Glomerular endothelial cell (primary cell): ENCODE results near the gene ZNF480. TPM values are rescaled to one million over a fixed set of nuclear protein-coding genes. Genes with fewer than 3 reads are reported as not detected.
"Not testable (repeated sequence)": the region's sequence is repeated elsewhere in the genome, so short reads cannot be mapped to it uniquely, and the experiment has no call there.

Source experiments
- DNase-seq: peaks from one replicate; pipeline ENCODE4 v3.0.0-alpha.2; 2011; ENCODE audit warnings: low read depth, low spot score; ENCODE audit errors: extremely low read depth
- total RNA-seq: library from RNA; depleted of rRNA; stranded (reverse); fragments of >200 nt; gene quantifications from 2 replicates; pipeline ENCODE4 v1.2.3, GENCODE V29; 2015

ZNF480 gene
- 4.0 and 6.4 TPM in 2 replicates for total RNA-seq

DNA sequence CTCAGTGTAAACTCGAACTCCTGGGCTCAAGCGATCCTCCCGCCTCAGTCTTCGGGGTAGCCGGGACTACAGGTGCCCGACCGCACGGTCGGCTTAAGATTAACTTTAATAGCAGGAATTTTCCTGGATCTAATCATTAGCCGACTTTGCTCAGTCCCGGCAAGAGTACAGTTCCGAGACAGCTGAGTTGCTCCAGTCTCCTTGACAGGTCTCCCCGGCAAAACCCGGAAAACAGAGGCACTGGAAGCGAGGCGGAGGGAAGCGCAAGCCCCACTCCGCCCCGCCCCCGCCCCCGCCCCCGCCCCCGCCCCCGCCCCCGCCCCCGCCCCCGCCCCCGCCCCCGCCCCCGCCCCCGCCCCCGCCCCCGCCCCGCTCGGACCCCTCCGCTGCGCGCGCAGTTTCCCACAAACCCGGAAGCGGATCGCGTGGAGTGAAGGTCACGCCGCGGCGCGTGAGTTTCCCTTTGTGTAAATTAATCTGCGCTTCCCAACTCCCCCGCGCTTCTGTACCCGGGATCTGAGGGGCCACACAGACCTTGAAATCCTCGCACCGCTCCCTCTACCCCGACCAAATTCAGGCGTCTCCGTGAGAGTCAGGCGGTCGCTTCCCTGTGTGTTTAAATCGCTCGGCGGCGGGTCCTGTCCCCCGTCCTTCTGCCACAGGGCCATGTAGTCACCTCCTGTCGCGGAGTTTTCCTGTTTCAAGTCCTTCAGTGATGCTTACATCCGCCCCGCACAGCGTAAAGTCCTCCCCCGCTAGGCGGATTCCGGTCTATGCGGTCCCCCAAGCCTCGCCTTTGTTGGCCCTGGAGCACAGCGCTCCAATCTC, at the start of gene ZNF480:
TSS of gene ZNF480 (plus strand) at position 397 of the 828 bp plus-strand sequence. CDS start 3,244 bp downstream, outside the sequence.
- peak; percentile 23 for DNase-seq

DNA sequence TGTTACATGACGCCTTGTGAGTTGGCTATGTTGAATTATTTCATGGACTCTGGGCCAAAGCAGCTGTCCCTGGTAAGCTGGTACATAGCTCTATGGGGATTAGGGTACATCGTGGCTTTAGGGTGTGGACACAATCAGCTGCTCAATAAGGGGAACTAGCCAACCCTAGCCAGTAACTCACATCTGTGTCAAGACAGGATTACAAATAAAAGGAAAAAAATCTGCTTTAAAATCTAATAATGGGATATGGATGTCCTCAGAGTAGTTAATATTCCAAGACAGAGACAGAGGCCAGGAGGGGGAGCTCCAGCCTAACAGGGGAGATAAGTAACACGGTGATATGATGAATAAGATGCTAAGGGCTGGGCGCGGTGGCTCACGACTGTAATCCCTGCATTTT, 48.7 kb upstream of the ZNF480 start:
- no peak for DNase-seq

DNA sequence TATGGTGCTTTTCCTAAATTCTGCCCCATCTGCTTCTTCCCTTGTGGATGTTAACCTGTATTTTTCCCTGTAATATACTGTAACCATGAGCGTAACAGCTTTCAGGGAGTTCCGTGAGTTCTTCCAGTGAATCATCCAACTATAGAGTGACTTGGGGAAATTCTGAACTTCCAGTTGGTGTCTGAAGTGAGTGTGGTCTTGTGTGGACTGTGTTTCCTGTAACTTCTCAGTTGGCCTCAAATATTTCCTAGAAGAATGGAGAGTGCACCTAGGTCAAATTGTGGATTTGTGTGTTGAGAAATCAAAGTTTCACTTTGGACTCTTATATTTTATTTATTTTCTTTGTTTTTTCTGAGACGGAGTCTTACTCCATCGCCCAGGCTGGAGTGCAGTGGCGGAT, 38.5 kb upstream of the ZNF480 start:
- DNase-seq, result no peak

DNA sequence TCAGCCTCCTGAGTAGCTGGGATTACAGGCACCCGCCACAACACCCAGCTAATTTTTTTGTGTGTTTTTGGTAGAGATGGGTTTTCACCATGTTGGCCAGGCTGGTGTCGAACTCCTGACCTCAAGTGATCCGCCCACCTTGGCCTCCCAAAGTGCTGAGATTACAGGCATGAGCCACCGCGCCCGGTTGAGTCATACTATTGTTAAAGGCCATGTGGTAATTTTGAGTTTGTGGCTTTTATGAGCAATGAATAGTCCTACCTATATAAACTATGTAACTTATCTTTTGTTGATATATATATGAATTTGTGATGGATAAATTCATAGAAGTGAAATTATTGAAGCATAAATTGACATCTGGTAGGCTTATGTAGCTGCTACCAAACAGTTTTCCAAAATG, 31.4 kb upstream of the ZNF480 start:
- DNase-seq, result not testable (repeated sequence)

DNA sequence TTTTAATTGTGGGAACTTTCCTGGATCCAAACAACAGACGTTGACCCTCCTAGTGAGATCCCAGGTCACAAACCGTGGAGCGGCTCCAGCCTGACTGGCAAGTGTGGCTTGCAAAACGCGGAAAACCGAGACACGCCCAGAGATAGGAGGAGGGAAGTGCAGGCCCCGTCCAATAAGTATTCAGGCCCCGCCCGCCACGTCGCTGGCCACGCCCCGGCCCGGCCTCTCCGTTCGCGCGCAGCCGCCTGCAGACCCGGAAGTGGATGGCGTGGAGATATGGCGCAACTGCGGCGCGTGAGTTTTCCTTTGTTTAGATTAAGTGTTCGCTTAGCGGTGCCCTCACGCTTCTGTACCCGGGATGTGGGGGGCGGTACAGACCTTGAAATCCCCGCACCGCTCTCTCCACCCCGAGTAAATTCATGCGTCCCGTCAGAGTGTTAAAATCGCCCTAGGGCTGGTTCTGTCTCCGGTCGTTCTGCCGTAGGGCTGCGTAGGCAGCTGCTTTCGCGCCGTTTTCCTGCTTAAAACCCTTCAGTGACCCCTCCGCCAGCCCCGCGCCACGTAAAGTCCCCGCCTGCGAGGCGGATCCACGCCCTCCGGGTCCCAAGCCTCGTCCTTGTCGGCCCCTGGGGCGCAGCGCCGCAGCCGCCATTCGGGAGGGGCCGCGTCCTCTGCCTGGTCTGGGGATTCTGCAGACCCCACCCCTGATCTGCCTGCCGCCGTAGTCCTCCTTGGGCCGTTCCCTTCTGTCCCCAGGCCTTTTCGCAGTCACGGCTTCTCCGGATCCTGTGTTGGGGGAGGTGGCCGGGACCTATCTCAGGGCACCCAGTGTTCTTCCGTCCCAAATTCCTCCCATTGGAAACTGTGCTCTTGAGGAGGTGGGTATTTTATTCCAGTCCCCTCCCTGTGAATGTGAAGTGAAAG, 27.4 kb upstream of the ZNF480 start, which contains the start of gene ZNF766:
TSS of gene ZNF766 (plus strand) at position 250 of the 924 bp plus-strand sequence. CDS start at position 277, 27 bp downstream.
- peak; percentile 52 for DNase-seq

DNA sequence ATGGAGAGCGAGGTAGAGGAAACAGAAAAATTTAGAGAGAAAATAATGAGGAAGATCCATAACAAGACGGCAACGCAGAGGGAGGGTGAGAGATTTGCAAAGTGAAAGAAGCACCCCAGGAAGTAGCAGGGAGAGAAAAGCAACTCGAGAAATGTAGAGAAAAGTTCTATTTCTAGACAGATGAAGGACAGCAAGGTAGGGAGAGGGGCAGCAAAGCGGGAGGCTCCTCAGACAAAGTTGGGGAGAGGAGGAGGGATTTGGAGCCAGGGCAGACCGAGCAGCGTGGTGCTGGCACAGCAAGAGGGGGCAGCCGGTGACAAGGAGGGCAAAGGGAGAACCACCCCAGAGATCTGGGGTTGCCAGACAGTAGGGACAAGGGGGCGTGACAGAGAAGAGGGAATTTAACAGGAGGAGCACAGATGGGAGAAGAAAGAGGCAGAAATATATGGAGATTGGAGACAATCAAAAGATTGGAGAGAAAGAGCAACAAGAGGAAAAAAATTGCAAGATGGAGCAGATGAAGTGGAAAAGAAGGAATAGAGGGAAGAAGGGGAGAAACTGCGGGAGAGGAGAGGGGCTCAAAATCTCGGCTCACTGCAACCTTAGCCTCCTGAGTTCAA, 26.6 kb upstream of the ZNF480 start:
- DNase-seq, result no peak

DNA sequence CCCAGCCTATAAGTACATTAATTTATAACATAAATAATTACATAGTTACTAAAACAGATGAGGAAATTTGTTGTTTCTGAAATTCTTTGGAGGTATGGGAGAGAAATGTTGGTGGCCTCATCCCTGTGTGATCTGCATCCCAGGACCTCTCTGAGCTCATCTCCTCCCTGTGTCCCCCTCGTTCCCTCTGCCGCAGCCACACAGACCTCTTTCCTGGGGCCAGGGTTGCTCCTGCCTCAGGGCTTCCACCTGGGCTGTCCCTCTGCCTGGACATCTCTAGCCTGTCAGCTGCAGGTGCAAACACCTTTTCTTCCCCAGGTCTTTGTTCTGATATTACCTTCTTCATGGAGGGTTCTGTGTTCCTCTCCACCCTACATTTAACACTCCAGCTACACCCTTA, 23.7 kb upstream of the ZNF480 start:
- DNase-seq, result no peak

DNA sequence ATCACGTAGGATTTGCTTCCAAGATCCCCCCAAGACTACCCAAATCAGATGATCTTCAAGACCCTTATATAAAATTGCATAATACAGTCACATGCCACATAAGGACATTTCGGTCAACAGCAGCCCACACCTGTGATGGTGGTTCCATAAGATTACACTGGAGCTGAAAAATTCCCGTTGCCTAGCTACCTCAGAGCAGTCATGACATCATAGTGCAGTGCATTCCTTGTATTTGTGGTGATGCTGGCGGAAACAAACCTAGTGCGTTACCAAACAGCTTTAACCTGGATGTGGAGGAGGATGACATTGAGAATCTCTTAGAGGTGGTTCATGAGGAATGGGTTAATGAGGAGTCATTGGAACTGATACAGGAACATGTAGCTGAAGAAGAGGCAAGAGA, 22.8 kb upstream of the ZNF480 start:
- DNase-seq, result no peak

DNA sequence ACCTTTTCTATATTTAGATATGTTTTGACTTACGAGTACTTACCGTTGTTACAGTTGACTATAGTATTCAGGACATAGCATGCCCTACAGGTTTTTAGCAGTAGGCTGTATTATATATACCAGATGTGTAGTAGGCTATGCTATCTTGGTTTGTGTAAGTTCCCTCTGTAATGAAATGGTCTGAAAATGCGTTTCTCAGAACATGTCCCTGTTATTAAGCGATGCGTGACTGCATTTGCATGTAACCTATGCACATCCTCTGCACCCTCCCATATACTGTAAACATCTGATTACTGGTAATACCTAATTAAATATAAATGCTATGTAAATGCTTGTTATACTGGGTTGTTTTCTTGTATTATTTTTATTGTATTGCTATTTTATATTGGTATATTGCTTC, 21.0 kb upstream of the ZNF480 start:
- no peak for DNase-seq

DNA sequence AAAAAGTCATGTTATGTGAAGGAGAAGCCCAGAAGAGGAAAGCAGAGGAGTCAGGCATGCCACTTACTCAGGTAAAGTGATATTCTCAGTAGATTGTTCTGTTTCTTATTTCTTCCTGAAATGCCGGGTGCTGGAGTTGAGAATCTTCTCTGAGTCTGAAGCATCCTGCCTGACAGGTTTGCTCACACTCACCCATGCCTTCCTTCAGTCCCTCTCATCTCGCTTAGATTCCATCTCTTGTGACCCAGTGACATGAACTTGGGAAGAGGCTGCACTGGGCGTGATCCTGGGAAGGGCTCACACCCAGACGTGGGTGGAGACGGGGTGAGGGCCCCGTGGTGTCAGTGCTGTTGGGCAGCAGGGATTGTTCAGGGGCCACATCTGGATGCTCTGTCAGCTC, 19.5 kb upstream of the ZNF480 start:
- no peak for DNase-seq

DNA sequence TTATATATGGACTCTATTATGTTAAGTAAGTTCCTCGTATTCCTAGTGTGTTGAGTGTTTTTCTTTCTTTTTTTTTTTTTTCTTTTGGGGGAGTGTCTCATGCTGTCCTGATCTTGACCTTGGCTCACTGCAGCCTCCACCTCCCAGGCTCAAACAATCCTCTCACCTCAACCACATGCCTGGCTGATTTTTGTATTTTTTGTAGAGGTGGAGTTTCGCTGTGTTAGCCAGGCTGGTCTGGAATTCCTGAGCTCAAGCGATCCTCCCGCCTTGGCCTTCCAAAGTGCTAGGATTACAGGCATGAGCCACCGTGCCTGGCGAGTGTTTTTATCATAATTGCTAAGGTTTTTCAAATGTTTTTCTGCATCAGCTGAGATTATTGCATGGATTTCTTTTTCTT, 10.7 kb upstream of the ZNF480 start:
- no peak for DNase-seq

DNA sequence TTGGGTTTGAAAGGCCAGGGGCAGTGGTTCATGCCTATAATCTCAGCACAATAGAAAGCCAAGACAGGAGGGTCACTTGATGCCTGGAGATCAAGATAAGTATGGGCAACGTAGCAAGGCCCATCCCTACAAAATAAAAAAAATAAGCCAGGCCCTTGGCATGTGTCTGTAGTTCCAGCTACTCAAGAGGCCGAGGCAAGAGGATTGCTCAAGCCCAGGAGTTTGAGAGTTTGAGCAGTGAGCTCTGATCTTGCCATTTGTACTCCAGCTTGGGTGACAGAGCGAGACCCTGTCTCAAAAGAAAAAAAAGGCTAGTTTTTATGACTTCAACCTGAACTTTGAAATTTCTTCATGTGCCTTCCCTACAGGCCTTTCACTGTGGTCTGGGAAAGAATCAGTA, 5.2 kb upstream of the ZNF480 start:
- no peak for DNase-seq

DNA sequence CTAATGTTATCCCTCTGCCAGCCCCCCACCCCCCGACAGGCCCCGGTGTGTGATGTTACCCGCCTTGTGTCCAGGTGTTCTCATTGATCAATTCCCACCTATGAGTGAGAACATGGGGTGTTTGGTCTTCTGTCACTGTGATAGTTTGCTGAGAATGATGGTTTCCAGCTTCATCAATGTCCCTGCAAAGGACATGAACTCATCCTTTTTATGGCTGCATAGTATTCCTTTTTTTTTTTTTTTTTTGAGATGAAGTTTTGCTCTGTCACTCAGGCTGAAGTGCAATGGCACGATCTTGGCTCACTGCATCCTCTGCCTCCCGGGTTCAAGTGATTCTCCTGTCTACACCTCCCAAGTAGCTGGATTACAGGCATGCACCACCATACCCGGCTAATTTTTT, 4.0 kb upstream of the ZNF480 start:
- DNase-seq, result not testable (repeated sequence)

DNA sequence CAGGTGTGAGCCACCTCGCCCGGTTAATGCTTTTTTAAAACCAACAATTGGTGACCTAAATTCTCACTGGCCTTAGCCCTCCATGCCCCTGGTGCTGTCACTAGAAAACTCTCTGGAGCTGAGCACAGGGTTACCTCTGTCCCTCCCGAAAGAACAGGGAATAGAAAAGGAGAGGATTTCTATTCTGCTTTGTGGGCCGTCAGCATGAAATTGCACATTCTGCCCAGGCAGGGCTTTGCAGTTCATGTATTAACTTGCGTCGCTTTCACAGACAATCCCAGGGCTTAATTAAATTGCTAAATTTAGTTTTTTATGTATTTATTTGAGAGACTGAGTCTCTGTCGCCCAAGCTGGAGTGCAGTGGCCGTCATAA, 583 bp upstream of the ZNF480 start:
- no peak for DNase-seq

DNA sequence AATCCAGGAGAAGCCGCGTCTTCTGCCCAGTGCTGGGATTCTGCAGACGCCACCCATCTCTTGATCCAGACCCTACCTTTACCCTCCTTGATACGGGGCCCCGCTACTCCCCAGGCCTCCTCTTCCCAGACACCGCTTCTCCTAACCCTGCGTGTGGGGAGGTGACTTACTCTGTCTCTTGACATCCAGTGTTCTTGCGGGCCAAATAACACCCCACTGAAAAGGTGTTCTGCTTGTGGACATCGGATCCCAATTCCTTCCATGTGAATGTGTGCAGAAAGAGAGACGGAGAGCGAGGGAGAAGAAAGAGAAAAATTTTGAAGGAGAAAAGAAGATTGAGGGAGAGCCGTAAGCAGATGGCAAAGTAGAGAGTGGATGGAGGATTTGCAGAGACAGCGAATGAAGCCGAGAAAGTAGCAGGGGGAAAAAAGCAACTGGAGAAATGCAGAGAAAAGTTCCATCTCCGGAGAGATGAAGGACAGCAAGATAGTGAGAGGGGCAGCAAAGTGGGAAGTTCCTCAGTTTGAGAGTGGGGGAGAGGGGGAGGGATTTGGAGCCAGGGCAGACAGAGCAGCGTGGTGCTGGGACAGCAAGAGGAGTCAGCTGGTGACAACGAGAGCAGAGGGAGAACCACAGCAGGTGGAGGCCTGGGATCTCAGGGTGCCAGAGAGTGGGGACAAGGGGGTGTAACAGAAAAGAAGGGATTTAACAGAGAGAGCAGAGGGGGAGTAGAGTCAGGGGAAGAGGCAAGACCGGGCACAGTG, 814 bp downstream of the ZNF480 start:
- no peak for DNase-seq

DNA sequence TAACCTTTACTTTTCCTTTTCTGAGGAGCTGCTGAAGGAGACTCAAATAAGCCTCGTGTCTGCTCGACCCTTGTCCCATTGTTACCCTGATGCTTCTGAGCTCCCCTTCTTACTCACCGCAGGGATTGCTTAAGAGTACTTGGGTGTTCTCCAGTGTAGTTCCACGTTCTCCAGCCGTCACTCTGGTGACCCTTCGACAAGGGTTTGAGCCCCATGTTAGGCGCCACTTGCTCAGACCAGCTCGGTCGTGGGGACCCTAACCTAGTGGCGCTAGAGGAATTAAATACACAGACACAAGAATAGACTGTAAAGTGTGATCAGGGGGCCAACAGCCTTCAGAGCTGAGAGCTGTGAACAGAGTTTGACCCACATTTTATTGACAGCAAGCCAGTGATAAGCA, 10.3 kb downstream of the ZNF480 start:
- no peak for DNase-seq

DNA sequence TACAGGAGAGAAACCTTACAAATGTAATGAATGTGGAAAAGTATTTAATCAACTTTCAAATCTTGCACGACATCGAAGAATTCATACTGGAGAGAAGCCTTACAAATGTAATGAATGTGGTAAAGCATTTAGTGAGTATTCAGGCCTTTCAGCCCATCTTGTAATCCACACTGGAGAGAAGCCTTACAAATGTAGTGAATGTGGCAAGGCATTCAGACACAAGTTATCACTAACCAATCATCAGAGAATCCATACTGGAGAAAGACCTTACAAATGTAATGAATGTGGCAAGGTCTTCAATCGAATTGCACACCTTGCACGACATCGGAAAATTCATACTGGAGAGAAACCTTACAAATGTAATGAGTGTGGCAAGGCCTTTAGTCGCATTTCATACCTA, 25.5 kb downstream of the ZNF480 start:
- DNase-seq, result no peak

DNA sequence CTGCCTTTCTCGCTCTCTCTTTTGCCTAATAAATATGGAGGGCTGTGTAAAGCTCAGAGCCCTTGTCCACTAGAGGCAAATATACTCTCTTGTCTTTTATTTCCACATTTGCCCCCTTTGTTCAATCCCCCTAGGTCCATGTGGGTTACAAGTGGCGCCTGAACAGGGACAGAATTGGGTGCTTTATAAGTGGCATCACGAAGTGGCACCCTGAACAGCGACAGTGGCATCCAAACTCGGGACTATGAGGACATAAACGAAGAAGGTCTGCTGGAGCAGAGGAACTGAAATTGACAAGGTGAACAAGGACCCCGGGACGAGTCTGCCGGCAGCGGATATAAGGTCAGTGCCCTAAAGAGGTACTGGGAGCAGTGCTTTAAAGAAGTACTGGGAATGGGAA, 34.8 kb downstream of the ZNF480 start:
- DNase-seq, result no peak

DNA sequence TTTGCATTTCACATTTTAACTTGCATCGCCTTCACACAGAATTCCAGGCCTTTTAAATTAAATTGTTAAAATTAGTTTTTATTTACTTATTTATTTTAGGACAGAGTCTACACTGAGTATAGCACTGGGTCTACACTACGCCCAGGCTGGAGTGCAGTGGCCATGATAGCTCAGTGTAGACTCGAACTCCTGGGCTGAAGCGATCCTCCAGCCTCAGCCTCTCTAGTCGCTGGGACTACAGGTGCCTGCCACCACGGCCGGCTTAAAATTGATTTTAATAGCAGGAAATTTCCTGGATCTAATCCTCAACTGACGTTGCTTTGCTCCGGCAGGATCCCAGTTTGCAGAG, 38.8 kb downstream of the ZNF480 start:
- DNase-seq, result no peak

DNA sequence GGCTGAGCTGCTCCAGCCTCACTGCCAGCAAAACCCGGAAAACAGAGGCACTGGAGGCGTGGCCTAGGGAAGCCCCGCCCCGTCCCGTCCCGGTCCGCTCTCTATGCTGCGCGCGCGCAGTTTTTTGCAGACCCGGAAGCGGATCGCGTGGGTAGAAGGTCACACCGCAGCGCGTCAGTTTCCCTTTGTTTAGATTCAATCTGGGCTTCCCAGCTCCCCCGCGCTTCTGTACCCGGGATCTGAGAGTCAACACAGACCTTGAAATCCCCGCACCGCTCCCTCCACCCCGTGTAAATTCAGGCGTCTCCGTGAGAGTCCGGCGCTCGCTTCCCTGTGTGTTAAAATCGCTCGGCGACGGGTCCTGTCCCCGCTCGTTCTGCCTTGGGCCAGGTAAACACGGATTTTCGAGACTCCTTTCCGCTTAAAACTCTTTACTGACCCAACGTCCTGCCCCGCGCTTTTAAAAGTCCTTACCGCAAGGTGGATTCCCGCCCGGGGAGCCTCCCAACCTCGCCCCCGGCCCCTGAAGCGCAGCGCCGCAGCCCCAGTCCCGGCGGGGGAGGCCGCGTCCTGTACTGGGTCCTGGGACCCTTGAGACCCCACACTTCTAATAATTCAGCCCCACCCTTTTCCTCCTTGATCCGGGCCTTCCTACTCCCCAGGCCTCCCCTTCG, 39.3 kb downstream of the ZNF480 start, which contains the start of gene ZNF610:
TSS of gene ZNF610 (plus strand) at position 127 of the 674 bp plus-strand sequence. CDS start 12,930 bp downstream, outside the sequence.
- DNase-seq, result no peak
